ENCODE results near the gene CALHM4.
"Not testable (repeated sequence)": the region's sequence is repeated elsewhere in the genome, so short reads cannot be mapped to it uniquely, and the experiment has no call there.

The CALHM4 gene

GRCh38 chr6:116579143-116579542, 25.6 kb downstream of the CALHM4 start:
- no peak for DNase-seq

GRCh38 chr6:116580198-116580597, 26.6 kb downstream of the CALHM4 start:
- no peak for DNase-seq

- DNase-seq: no peak
These were observed 32.7 kb downstream of the CALHM4 start for GRCh38 chr6:116586276-116586675.

GRCh38 chr6:116586738-116587137, 33.2 kb downstream of the CALHM4 start:
- no peak for DNase-seq

GRCh38 chr6:116595247-116595646, 41.7 kb downstream of the CALHM4 start:
- DNase-seq: peak; percentile 45

- DNase-seq: no peak
These were observed 43.3 kb downstream of the CALHM4 start for GRCh38 chr6:116596815-116597214.

- DNase-seq: not testable (repeated sequence)
These were observed 50.4 kb downstream of the CALHM4 start for GRCh38 chr6:116603916-116604315.

GRCh38 chr6:116604868-116605267, 51.3 kb downstream of the CALHM4 start:
- not testable (repeated sequence) for DNase-seq

GRCh38 chr6:116605935-116606334, 52.4 kb downstream of the CALHM4 start:
- no peak for DNase-seq
